Tibial nerve (tissue), 4 donors: Measurements from ENCODE around the gene RAP1GAP.

Experiments used
- CTCF ChIP-seq, 5 experiments: fragments of 200-600 bp in 3 of 5; fragments of 450-650 bp in 2 of 5; sonication (generic) in 3 of 5; IDR thresholded peaks; one replicate each; pipeline ENCODE4 v1.5.1; 2016 to 2019; ENCODE audit warnings: antibody characterized with exemption in 5 of 5, mild to moderate bottlenecking in 3 of 5, moderate library complexity in 2 of 5
- EP300 ChIP-seq, 2 donors: sonication (generic); formaldehyde crosslinking; IDR thresholded peaks; one replicate each; pipeline ENCODE4 v1.6.1; 2017; ENCODE audit warnings: antibody characterized with exemption in 2 of 2, mild to moderate bottlenecking in 1 of 2
- POLR2A ChIP-seq, 2 donors: fragments of 450-650 bp; IDR thresholded peaks; one replicate each; pipeline ENCODE4 v1.6.1; 2017; ENCODE audit warnings: antibody characterized with exemption in 2 of 2, mild to moderate bottlenecking in 2 of 2, moderate library complexity in 2 of 2

GRCh38 chr1:21704145-21704544 is 35.0 kb upstream of the RAP1GAP start:
- TF ChIP-seq CTCF (IDR thresholded peaks at IDR 0.05): no peak
- TF ChIP-seq POLR2A (IDR thresholded peaks at IDR 0.05): no peak
- TF ChIP-seq EP300 (IDR thresholded peaks at IDR 0.05): no peak
